Measurements from ENCODE around the gene CCDC6.

- TF ChIP-seq CTCF (IDR thresholded peaks at IDR 0.05) (no peak), CEBPB (IDR thresholded peaks at IDR 0.05) (no peak), NR3C1 (IDR thresholded peaks at IDR 0.05) (no peak), USF2 (IDR thresholded peaks at IDR 0.05) (no peak), RFX5 (IDR thresholded peaks at IDR 0.05) (no peak), JUNB (IDR thresholded peaks at IDR 0.05) (no peak), SMC3 (IDR thresholded peaks at IDR 0.05) (no peak), POLR2A (IDR thresholded peaks at IDR 0.05; ENCODE audit: low read length) (no peak), ZC3H11A (IDR thresholded peaks at IDR 0.05) (no peak), ATOH8 (CRISPR knock-in tag; IDR thresholded peaks at IDR 0.05; ENCODE audit: low read depth) (no peak), MAX (IDR thresholded peaks at IDR 0.05) (no peak)
Measured at GRCh38 chr10:59887006-59887405, 19.4 kb downstream of the CCDC6 start.

All from A549 (cell line).